ENCODE results near the gene TULP4.
"Not testable (repeated sequence)": the region's sequence is repeated elsewhere in the genome, so short reads cannot be mapped to it uniquely, and the experiment has no call there.

TULP4 gene

GRCh38 chr6:158295976-158296853 is 16.1 kb upstream of the TULP4 start:
- DNase-seq (ENCODE audit: low read depth in 3 of 3) = not testable (repeated sequence)

- DNase-seq (ENCODE audit: low read depth in 3 of 3) = not testable (repeated sequence)
Observed at GRCh38 chr6:158296854-158297324, 15.4 kb upstream of the TULP4 start.

- not testable (repeated sequence) for DNase-seq (ENCODE audit: low read depth in 3 of 3)
Observed at GRCh38 chr6:158297657-158298056, 14.6 kb upstream of the TULP4 start.

GRCh38 chr6:158300306-158301143 is 11.7 kb upstream of the TULP4 start:
- DNase-seq (ENCODE audit: low read depth in 3 of 3) = not testable (repeated sequence)

GRCh38 chr6:158301561-158301960 is 10.7 kb upstream of the TULP4 start:
- not testable (repeated sequence) for DNase-seq (ENCODE audit: low read depth in 3 of 3)

GRCh38 chr6:158302195-158302796 is 10.0 kb upstream of the TULP4 start:
- DNase-seq (ENCODE audit: low read depth in 3 of 3) = not testable (repeated sequence)

- no peak for DNase-seq (ENCODE audit: low read depth in 3 of 3)
Observed at GRCh38 chr6:158303210-158303731, 9.0 kb upstream of the TULP4 start.

- no peak for DNase-seq (ENCODE audit: low read depth in 3 of 3)
Observed at GRCh38 chr6:158304254-158304653, 8.0 kb upstream of the TULP4 start.

GRCh38 chr6:158309814-158310213 is 2.5 kb upstream of the TULP4 start:
- DNase-seq (ENCODE audit: low read depth in 3 of 3) = no peak

- no peak for DNase-seq (ENCODE audit: low read depth in 3 of 3)
Observed at GRCh38 chr6:158311193-158311592, 1.1 kb upstream of the TULP4 start.

GRCh38 chr6:158311626-158312025 is 639 bp upstream of the TULP4 start:
- no peak for DNase-seq (ENCODE audit: low read depth in 3 of 3)

- no peak for DNase-seq (ENCODE audit: low read depth in 3 of 3)
Observed at GRCh38 chr6:158312672-158313397, 570 bp downstream of the TULP4 start.

GRCh38 chr6:158313989-158314388 is 1.7 kb downstream of the TULP4 start:
- no peak for DNase-seq (ENCODE audit: low read depth in 3 of 3)

GRCh38 chr6:158314737-158315136 is 2.5 kb downstream of the TULP4 start:
- DNase-seq (ENCODE audit: low read depth in 3 of 3) = no peak

- no peak for DNase-seq (ENCODE audit: low read depth in 3 of 3)
Observed at GRCh38 chr6:158316022-158316421, 3.8 kb downstream of the TULP4 start.

GRCh38 chr6:158321960-158322359 is 9.7 kb downstream of the TULP4 start:
- DNase-seq (ENCODE audit: low read depth in 3 of 3) = no peak

GRCh38 chr6:158322400-158322723 is 10.1 kb downstream of the TULP4 start:
- DNase-seq (ENCODE audit: low read depth in 3 of 3) = no peak

GRCh38 chr6:158322724-158323560 is 10.7 kb downstream of the TULP4 start:
- no peak for DNase-seq (ENCODE audit: low read depth in 3 of 3)

GRCh38 chr6:158323561-158323958 is 11.3 kb downstream of the TULP4 start:
- no peak for DNase-seq (ENCODE audit: low read depth in 3 of 3)

GRCh38 chr6:158324136-158324535 is 11.9 kb downstream of the TULP4 start:
- no peak for DNase-seq (ENCODE audit: low read depth in 3 of 3)
